NCI-H2196 treated with DMSO at 0.1 percent for 48 hours (cell line): ENCODE measurements around the gene CCNL2.
"Not testable (repeated sequence)": the region's sequence is repeated elsewhere in the genome, so short reads cannot be mapped to it uniquely, and the experiment has no call there.

Experiments
- DNase-seq: peaks from one replicate; lab custom pipeline; 2025; ENCODE audit not compliant: unreplicated experiment; lab: John Stamatoyannopoulos, UW

CCNL2 gene

DNA sequence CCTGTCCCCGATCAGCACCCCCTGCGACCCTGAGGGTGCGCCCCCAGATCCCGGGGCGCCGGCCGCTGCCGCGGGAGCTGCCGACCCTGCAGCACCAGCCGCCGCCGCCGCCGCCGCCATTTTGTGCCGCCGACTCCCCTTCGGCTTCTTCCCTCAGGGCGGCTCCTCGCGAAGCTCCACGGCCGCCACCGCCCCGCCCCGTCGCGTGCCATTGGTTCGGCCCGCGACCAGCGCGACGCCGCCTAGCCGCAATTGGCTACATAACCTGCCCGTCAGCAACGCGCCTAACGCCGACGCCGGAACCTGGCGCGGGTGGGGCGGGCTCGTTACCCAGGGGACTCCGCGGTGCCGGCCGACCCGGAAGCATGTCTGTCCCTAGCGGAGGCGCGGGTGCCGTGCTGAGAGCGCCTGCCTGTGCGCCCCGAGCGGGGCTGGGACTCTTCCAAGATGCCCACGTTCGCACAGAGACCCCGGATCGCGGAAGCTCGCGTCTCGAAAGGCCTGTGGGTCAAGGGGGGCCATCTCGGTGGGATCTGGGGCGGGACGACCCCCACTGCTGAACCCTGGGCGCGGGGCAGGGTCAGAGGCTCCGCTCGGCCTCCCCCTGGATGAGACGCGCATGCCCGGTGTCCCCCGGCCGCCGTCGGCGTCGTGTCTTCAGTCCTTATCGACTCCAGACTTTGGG lies at the start of gene CCNL2:
Gene CCNL2, minus strand, starts transcription at position 149 of the 685 bp plus-strand sequence. Its CDS starts 29 bp downstream, at position 120.
- peak; percentile 93 for DNase-seq

DNA sequence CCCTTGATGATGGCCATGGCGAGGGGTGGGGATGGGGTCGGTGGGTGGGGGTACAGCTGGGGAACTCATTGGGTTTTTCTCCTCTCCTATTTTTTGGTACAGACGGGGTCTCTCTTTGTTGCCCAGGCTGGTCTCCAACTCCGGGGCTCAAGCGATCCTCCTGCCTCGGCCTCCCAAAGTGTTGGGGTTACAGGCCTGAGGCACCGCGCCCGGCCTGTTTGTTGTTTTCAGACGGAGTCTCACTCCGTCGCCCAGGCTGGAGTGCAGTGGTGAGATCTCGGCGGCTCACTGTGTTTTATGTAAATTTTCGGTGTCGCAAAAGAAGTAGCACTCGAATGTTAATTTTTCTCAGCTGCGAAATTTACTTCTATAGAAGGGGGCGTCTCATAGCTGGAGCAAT lies 47.5 kb upstream of the CCNL2 start:
- not testable (repeated sequence) for DNase-seq

DNA sequence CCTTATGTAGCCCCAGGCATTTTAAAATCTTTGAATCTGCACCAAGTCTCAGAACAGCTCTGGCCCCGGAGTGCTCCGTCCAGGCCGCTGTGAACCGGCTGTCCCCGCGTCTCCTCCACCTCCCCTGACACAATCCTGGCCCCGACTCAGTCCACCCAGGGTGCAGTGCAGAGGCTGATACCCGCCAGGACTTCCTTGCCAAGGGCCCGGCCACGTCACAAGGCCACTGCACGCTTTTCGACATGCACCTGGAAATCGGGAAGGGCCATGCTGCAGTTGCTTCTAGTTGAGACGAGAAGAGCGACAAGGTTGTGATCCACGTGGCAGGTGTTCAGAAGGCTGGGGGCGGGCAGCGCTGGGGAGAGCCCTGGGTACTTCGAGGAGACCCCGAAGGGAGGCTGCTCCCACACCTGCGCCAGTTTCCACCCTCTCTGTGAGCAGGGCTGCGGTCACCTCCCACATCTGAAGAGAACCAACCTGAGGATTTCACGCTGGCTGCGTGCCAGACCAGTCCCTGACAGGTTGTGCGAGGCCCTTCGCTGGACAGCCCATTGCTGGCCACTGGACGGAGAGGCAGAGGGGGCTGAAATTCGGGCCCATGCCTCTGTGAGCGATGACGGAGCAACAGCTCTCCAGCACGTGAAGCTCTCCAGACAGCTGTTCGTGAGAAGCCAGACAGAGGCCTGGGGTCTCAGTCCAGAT lies 43.1 kb upstream of the CCNL2 start:
- DNase-seq = no peak

DNA sequence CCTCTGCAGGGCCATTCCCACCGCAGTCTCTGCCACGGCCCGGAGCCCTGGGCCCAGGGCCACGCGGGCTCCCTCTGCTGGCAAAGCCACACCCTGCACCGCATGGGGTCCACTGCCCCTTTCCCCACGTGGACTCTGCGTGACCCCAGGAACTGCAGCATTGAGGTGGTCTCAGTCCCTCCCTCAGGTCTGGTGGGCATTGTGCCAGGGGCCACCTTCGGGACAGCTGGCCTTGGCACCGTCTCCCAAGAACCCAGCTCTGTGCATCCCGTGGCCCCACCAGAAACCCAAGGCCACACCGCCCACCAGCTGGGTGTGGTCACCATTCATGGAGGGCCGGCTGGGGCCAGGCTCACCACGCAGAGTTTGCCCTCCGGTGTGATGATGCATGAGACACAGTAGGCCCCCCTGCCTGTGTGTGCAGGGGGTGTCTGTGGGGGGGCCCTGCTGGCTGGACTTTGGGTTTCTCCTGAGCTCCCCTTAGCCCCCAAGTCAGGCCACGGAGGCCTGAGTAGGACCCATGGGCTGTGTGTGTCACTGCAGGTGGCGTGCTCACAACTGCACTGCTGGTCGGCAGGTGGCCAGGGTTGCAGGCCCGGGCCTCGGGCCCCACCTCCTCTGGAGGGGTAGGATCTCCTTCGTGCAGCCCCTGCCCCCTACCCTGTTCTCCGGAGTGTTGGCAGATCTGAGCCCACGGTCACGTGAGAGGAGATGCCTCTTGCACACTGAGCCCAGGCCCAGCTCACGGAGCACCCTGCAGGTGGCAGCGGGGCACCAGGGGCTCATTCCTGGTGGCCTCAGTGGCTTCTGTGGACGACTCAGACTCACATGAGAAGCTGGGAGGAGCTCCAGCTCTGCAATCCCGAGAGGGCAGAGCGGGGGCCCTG lies 42.1 kb upstream of the CCNL2 start:
- DNase-seq = no peak

DNA sequence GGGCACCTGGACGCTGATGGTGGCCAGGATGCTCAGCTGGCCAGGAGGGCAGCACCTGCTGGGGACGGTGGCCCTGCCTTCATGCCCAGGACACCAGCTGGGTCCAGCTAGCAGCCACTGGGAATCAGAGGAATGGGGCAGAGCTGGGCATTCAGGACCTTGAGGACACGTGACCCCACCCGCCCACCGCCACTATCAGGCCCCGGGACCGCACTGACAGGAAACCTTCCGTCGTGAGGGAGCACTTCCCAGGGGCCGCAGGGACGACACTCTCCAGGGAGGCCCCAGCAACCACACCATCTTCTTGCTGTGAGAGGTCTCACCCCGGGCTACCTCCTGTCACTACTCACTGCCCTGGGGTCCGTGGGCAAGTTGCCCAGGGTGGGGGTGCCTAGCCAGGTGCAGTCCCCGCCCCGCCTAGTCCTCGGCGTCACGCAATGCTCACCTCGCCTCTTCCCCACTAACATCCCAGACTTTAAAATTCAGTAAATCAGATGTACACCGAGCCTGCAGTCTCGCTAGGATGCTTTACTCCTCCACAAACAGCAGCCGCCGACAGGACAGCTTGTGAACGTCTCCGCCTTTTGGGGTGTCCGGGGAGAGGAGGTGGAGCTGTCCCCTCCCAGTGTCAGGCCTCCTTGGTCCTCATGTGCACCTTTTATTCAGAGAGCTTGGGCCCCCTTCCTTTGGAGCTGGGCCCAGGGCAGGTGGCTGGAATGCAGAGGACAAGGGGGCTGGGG lies 41.3 kb upstream of the CCNL2 start:
- no peak for DNase-seq

DNA sequence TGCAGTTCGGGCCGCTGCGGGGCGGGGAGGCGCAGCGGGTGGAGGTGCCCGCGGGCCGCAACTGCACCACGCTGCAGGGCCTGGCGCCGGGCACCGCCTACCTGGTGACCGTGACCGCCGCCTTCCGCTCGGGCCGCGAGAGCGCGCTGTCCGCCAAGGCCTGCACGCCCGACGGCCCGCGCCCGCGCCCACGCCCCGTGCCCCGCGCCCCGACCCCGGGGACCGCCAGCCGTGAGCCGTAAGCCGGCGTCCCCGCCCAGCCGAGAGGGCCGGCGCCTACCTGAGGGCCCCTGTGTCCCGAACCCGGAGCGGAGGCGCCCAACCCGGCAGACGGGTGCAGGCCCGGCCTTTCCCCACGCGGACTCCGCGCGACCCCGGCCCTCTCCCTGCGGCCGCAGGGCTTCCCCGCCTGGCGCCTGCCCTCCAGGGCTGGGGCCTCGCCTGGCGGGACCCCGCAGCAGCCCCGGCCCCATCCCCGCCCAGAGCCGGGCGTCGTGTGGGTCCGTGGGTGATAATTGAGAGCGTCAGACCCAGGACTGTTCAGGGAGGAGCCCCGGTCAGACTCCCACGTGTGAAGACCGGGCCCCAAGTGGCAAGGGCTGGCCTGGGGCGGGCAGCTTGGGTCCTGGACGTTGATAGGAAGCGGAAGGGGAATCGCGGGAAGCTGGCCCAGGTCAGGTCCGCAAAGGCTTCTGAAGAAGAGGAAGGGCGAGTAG lies 40.6 kb upstream of the CCNL2 start:
- DNase-seq = no peak

DNA sequence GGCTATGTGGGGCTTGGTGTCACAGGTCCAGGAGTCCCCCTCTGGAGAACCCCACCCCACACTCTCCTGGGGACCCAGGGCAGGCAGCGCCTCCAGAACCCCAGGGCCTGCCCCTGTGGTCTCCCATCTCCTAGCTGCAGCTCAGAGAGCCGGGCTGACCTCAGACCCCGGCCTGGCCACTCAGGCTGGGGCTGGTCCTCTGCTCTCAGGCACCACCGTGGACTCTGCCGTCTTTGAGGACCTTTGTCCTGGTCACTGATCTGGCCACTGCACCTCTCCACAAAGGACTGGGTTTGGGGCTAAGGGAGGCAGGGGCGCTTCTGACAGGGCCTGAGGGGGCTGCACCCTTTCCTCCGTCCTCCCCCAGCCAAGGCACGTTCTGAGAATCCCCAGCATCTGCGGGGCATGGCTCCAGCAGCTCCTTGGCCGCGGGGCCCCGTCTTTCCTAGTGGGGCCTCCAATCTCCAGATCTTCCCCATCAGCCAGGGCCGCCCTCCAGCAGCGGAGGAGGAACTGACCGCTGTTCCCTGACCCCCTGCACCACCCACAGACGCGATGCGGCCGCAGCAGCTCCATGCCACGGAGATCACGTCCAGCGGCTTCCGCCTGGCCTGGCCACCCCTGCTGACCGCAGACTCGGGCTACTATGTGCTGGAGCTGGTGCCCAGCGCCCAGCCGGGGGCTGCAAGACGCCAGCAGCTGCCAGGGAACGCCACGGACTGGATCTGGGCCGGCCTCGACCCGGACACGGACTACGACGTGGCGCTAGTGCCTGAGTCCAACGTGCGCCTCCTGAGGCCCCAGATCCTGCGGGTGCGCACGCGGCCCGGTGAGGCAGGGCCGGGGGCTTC lies 39.6 kb upstream of the CCNL2 start:
- no peak for DNase-seq

DNA sequence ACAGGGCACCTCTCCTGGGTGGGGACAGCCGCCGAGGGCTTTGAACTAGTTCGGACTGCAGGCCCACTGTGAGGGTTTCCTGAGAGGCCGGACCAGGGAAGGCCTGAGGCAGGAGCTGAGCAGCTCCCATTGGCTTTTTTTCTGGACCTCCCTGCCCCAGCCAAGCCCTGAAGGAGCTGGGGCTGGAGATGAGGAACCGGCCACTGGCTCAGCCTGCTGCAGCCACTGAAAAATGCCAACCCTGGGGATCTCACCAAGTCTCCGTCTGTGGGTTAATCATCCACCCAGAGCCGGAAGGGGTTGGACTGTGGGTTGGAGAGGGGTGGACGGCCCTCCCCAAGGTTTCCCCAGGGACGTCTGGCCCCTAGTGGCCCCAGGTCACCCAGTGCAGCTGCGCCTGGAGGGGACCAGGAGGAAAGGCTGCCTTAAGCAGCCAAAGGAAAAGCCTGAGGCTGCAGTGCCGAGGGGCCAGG lies 38.8 kb upstream of the CCNL2 start:
- DNase-seq = no peak

DNA sequence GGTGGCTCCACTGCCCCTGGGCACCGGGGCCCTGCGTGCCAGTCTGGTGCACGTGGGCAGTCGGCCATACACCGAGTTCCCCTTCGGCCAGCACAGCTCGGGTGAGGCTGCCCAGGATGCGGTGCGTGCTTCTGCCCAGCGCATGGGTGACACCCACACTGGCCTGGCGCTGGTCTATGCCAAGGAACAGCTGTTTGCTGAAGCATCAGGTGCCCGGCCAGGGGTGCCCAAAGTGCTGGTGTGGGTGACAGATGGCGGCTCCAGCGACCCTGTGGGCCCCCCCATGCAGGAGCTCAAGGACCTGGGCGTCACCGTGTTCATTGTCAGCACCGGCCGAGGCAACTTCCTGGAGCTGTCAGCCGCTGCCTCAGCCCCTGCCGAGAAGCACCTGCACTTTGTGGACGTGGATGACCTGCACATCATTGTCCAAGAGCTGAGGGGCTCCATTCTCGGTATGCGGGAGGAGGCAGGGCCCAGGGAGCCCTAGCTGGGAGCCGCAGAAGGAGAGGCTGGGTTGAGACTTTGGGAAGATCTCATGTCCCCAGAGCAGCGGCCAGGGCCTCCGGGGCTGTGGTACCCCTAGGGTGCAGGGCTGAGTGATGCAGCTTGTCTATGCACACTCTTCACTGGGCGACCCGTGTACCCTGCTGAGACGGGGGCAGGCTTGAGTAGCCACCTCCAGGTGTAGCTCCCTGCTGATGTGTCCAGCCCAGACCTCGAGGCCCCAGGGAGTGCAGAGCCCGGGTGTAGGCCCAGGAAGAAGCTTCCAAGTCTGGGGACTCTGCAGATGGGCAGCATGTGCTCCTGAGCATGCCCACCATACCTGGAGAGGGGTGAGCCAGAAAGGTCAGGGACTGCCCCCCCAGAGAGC lies 38.1 kb upstream of the CCNL2 start:
- no peak for DNase-seq

DNA sequence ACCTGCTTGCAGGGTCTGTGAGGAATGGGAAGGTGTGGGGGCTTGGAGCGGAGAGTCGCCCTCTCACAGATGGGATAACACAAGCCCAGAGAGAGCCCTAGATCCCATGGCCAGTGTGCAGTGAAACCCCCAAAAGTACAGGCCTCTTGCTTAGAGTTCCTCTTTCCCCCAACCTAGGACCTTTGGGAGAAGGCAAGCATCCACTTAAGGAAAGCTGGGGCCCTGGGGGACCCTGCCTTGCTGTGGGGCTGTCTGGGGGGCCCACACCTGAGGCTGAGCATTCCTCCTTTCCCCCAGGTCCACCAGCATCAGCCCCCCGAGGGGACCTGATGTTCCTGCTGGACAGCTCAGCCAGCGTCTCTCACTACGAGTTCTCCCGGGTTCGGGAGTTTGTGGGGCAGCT lies 37.5 kb upstream of the CCNL2 start:
- no peak for DNase-seq

DNA sequence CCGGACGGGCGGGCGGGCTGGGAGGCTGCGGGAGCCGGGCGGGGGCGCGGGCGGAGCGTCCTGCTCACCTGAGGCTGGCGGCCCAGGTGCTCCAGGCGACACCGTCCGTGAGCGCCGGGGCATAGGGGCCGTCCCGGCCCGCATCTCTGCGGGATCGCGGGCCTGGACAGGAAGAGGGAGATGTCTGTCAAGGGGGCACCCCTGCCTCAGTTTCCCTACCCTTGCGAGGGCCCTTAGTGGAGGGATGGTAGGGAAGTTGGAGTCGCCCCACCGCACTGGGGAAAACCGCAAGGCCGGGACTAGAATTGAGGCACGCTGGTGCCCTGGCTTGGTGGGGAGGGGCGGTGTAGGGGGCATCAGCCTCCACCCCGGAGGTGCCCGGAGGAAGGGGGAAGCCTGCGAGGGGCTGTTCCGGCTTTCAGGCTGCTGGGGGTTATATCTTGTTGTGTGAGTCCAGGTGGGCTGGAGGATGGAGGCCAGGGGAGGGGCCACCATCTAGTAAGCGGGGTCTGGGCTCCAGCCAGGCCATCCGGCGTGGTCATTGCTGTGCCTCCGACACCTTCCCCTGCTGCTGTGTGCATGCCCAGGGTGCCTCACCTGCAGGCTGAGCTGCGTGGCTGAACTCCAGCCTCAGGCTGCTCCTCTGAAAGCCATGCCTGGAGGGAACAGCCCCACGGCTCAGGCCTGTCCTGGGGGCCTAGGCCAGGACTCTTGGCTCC lies 36.9 kb upstream of the CCNL2 start:
- DNase-seq = no peak

DNA sequence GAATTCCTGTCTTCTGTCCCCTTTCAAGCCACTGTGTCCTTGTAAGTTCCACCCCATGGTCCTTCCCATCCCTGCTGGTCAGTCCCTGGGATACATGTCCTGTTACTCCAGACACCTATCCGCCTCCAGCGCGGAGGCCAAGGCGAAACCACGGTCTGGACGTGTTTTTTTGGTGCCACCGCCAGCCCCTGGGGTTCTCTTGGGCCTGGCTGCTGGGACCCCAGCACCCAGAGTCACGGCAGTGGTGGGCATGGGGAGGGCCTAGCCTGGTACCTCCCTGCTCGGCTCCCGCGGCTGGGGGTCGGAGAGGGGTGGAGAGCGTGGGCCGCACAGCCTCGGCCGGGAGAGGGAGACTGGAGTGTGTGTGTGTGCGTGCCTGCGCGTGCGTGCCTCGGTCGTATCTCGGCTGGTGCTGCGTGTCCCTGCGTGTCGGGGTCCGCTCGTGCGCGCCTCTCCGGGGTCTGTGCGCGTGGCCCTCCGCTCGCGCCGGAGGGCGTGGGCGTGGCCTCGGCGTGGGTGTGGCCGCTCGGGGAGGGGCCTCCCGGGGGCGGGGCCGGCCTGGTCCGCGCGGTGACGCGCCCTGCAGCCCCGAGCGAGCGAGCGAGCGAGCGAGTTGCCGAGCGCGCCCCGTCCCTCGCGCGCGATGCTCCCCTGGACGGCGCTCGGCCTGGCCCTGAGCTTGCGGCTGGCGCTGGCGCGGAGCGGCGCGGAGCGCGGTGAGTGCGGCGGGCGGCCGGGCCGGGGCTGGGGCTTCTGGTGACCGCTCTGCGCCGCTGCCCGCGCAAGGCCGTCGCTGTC lies 36.2 kb upstream of the CCNL2 start, which contains the start of gene VWA1:
Gene VWA1, plus strand, starts transcription at position 585 of the 798 bp plus-strand sequence. Its CDS starts 59 bp downstream, at position 644.
- DNase-seq = peak; percentile 44

DNA sequence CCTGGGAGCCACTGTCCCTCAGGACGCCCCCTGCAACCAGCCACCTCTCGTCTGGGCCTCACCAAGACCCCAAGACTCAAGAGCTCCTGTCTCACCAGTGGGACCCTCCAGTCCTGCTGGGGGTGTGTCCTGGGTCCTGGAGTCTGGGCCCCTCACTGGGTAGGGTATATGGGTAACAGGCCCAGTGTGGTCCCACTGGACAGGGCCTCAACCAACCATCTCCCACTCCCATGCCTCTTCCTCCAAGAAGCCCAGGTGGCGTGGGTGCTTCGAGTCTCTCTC lies 35.6 kb upstream of the CCNL2 start:
- DNase-seq = no peak

DNA sequence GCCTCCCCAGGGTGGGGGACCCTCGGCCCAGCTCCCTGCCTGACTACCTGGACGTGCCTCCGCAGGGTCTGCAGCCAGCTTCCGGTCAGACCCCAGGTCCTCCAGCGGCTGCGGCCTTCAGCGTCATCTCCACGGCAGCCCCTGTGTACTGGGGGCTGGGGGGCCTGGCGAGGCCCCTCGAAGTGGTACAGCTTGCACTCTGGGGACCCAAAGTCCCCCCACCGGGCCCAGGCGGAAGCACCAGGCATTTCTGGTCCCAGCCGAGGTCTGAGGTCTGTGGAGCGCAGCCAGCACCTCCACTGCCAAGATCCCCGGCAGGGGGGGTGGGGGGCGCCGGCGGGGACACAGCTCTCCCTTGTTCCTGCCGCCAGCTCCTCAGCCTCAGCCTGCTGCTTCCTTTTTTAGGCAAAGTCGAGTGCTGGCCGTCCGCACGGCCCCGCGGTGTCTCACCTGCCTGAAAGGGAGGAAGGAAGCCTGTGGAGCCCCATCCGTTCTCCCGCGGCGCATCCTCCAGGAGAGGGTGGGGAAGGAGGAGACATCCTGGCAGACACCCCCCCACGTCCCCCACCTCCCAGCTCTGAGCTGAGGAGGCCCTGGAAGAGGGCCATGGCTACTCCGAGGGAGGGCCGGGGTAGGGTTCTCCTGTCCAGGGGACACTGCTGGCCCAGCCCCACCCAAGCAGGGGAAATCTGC lies 35.1 kb upstream of the CCNL2 start:
- DNase-seq = peak; percentile 45

DNA sequence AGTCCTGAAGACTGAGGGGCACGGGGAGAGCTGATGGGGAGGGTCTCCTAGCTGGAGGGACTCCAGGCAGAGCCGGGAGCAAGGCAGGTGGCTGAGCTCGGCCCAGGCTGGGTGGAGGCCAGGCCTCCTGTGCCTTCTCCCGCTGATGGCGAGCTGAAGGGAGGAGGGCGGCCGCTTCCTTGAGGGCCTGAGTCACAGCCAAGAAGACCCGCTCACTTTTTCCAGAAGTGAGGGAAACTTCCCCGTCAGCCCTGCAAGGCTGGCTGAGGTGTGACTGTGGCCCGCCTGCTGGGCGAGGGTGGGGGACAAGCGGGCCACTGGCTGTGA lies 34.6 kb upstream of the CCNL2 start:
- DNase-seq = no peak

DNA sequence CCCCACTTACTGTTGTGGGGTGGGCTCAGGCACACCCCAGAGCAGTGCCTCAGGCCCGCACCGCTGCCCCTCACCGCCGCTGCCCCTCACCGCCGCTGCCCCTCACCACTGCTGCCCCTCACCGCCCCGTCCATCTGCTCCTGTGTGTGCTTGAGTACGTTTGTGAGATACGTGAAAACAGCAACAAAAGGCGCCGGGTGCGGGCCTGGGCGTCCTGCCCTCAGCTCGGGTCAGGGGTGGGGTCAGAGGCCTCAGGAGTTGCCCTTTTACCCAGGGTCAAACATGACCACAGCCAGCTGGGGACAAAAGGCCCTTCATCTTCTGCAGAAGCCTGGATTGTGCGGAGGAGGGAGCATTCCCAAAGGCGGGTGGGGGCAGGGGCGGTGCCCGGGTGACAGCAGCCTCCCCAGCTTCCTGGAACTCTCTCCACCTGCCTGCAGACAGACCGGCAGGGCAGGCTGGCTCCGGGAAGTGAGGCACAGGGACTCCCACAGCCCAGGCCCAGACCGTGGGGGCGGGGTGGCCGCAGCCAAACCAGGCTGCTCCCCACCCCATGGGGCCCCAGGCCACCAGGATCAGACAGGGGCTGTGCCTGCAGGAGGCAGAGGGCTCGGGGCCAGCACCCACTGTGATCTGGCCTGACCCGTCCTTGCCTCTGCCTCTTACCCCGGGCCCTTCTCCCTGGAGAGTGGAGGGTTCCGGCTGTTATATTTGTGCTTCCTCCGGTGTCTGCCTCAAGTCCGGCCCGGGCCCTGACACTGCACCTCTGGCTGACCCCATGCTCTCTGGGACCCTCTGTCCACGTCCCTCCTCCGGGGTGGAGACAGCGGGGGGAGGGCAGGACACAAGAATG lies 34.0 kb upstream of the CCNL2 start:
- DNase-seq = peak; percentile 80
